GM12878 (cell line): ENCODE measurements around the gene MICB. TPM values are rescaled to one million over a fixed set of nuclear protein-coding genes. Genes with fewer than 3 reads are reported as not detected.

ENCODE experiments used
- ATF7 ChIP-seq: fragments of 450-650 bp; IDR thresholded peaks from 2 replicates; pipeline ENCODE4 v1.6.1; 2016; ENCODE audit warnings: low read depth, mild to moderate bottlenecking
- BRCA1 ChIP-seq: IDR thresholded peaks from 2 replicates; pipeline ENCODE4 v1.6.1; 2011; ENCODE audit warnings: low read depth, low read length, improper control_type of control experiment
- CBFB ChIP-seq: IDR thresholded peaks from 2 replicates; pipeline ENCODE4 v1.6.1; 2016; ENCODE audit warnings: antibody characterized with exemption, low read depth
- FOXM1 ChIP-seq: IDR thresholded peaks from 2 replicates; pipeline ENCODE4 v1.6.1; 2012; ENCODE audit warnings: low read depth, mild to moderate bottlenecking, inconsistent platforms, low read length, moderate library complexity
- HCFC1 ChIP-seq: fragments of 150-350 bp; IDR thresholded peaks from 2 replicates; pipeline ENCODE4 v1.6.1; 2014; ENCODE audit warnings: low read length
- MEF2A ChIP-seq: IDR thresholded peaks from 2 replicates; pipeline ENCODE4 v1.6.1; 2011; ENCODE audit warnings: low read depth, mild to moderate bottlenecking, low read length, moderate library complexity; ENCODE audit not compliant: insufficient read depth
- MXI1 ChIP-seq: fragments of 150-350 bp; IDR thresholded peaks from 2 replicates; pipeline ENCODE4 v1.6.1; 2011; ENCODE audit warnings: low read depth, mild to moderate bottlenecking, inconsistent platforms, low read length, improper control_type of control experiment
- NRF1 ChIP-seq: conservative IDR thresholded peaks from 2 replicates; pipeline ENCODE4 v1.6.1; 2011; ENCODE audit warnings: mild to moderate bottlenecking, low read depth, low read length, improper control_type of control experiment
- SIN3A ChIP-seq: IDR thresholded peaks from 2 replicates; pipeline ENCODE4 v1.6.1; 2012; ENCODE audit warnings: low read depth, low read length, improper control_type of control experiment
- SREBF2 ChIP-seq: IDR thresholded peaks from 2 replicates; pipeline ENCODE4 v1.6.1; 2012; ENCODE audit warnings: mild to moderate bottlenecking, low read length
- SUZ12 ChIP-seq: fragments of 200-600 bp; sonication (generic); IDR thresholded peaks from one replicate; pipeline ENCODE4 v1.6.1; 2018; ENCODE audit warnings: antibody characterized with exemption, mild to moderate bottlenecking; ENCODE audit not compliant: unreplicated experiment
- YBX1 ChIP-seq: fragments of 450-650 bp; IDR thresholded peaks from 2 replicates; pipeline ENCODE4 v1.6.1; 2016; ENCODE audit warnings: antibody characterized with exemption
- ZNF24 ChIP-seq: fragments of 450-650 bp; IDR thresholded peaks from 2 replicates; pipeline ENCODE4 v1.6.1; 2017; ENCODE audit warnings: antibody characterized with exemption, mild to moderate bottlenecking
- ZNF274 ChIP-seq: IDR thresholded peaks from one replicate; pipeline ENCODE4 v1.8.0; 2011; ENCODE audit not compliant: insufficient read length, insufficient read depth
- polyA plus RNA-seq, 11 experiments: library from polyadenylated mRNA; depleted of rRNA in 4 of 11; unstranded in 6 of 11; stranded (reverse) in 5 of 11; fragments of >200 nt; fragmentation: Nextera tagmentation in 4 of 11; fragmentation: Illumina TruSeq in 1 of 11; extraction: Ambion mirVana in 4 of 11; extraction: Trizol in 1 of 11; gene quantifications; 1 replicate in 1 of 11; 2 replicates in 10 of 11; pipeline versions ENCODE4 v1.2.1 to v1.2.3, GENCODE V29; 2011 to 2016; ENCODE audit warnings: inconsistent platforms in 2 of 11, missing spikeins in 2 of 11, low read depth in 1 of 11
- total RNA-seq, 4 experiments: library from RNA; depleted of rRNA in 3 of 4; stranded (reverse); fragments of >200 nt in 3 of 4; fragmentation: Illumina TruSeq in 1 of 4; extraction: Trizol in 1 of 4; gene quantifications; 2 replicates each; pipeline versions ENCODE4 v1.2.1 to v1.2.3, GENCODE V29; 2013 to 2021
- TF ChIP-seq, protein P1 (sequence below): fragments of 450-650 bp; IDR thresholded peaks from 2 replicates; pipeline ENCODE4 v1.6.1; 2017; ENCODE audit warnings: mild to moderate bottlenecking, moderate library complexity
- TF ChIP-seq, protein P2 (sequence below): fragments of 450-650 bp; IDR thresholded peaks from 2 replicates; pipeline ENCODE4 v1.6.1; 2018; ENCODE audit warnings: borderline replicate concordance, mild to moderate bottlenecking; ENCODE audit not compliant: partially characterized antibody
- TF ChIP-seq, protein P3 (sequence below): fragments of 150-350 bp; IDR thresholded peaks from 2 replicates; pipeline ENCODE4 v1.6.1; 2014; ENCODE audit warnings: mild to moderate bottlenecking, low read depth, low read length
- TF ChIP-seq, protein P4 (sequence below): IDR thresholded peaks from 2 replicates; pipeline ENCODE4 v1.6.1; 2011; ENCODE audit warnings: borderline replicate concordance, low read depth, mild to moderate bottlenecking, moderate library complexity, low read length; ENCODE audit not compliant: insufficient read depth, poor library complexity, severe bottlenecking

Gene MICB
- total and polyA plus RNA-seq, 10 of the 15 experiments (the other 5 are each of a cell fraction or from before 2014, with no cell fraction given) = 9.0 to 37.1 (median 17.8) TPM

DNA sequence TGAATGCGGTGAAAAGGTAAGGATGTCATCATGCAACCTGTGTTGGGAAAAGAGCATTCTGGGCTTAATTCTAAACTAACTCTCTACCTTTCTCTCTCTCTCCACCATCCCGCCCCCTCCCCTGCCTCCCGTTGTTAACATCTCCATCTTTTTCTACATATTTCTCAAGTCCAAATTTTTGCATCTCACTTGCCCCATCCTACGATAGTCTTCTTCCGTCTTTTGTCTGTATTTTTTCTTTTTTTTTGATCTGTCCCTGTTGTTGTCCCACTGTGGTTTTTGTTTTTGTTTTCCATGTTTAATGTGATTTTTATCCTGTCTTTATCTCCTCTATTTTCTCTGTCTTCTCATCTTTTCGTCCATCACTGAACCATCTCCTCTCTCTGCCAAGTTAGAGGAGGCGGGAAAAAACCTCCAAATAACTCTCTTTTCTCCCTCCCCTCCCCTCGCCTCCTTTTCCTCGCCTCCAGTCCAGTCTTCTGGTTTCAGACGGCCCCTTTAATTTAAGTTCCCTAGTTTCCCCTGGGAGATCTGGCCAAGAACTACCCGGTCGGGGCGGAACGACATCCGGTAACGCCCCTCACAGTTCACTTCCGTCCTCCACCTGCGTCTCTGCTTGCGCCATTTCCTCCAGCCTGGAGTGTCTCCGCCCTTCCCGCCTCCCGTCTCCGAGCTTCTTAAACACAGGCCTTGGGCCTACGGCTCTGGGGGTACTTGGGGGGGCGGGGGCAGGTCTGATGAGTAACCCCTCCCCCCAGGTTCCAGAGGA is 49.2 kb downstream of the MICB start, which contains the start of gene NFKBIL1 (continued):
- TF ChIP-seq SUZ12 (no peak), FOXM1 (0 out of 2 replicates have a peak, but pooled peaks have one; percentile 34), CBFB (no peak; the same call in 1 of the 2 replicates), ATF7 (no peak; the same call in 1 of the 2 replicates), YBX1 (peak; percentile 69; the same call in 1 of the 2 replicates), SIN3A (peak; percentile 72), NRF1 (no peak), BRCA1 (no peak), HCFC1 (peak; percentile 96), MEF2A (no peak), ZNF274 (no peak), SREBF2 (peak; percentile 61), MXI1 (0 out of 2 replicates have a peak, but pooled peaks have one; percentile 53), ZNF24 (no peak)
- TF ChIP-seq, protein P1, sequence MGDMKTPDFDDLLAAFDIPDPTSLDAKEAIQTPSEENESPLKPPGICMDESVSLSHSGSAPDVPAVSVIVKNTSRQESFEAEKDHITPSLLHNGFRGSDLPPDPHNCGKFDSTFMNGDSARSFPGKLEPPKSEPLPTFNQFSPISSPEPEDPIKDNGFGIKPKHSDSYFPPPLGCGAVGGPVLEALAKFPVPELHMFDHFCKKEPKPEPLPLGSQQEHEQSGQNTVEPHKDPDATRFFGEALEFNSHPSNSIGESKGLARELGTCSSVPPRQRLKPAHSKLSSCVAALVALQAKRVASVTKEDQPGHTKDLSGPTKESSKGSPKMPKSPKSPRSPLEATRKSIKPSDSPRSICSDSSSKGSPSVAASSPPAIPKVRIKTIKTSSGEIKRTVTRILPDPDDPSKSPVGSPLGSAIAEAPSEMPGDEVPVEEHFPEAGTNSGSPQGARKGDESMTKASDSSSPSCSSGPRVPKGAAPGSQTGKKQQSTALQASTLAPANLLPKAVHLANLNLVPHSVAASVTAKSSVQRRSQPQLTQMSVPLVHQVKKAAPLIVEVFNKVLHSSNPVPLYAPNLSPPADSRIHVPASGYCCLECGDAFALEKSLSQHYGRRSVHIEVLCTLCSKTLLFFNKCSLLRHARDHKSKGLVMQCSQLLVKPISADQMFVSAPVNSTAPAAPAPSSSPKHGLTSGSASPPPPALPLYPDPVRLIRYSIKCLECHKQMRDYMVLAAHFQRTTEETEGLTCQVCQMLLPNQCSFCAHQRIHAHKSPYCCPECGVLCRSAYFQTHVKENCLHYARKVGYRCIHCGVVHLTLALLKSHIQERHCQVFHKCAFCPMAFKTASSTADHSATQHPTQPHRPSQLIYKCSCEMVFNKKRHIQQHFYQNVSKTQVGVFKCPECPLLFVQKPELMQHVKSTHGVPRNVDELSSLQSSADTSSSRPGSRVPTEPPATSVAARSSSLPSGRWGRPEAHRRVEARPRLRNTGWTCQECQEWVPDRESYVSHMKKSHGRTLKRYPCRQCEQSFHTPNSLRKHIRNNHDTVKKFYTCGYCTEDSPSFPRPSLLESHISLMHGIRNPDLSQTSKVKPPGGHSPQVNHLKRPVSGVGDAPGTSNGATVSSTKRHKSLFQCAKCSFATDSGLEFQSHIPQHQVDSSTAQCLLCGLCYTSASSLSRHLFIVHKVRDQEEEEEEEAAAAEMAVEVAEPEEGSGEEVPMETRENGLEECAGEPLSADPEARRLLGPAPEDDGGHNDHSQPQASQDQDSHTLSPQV = no peak
- TF ChIP-seq, protein P2, sequence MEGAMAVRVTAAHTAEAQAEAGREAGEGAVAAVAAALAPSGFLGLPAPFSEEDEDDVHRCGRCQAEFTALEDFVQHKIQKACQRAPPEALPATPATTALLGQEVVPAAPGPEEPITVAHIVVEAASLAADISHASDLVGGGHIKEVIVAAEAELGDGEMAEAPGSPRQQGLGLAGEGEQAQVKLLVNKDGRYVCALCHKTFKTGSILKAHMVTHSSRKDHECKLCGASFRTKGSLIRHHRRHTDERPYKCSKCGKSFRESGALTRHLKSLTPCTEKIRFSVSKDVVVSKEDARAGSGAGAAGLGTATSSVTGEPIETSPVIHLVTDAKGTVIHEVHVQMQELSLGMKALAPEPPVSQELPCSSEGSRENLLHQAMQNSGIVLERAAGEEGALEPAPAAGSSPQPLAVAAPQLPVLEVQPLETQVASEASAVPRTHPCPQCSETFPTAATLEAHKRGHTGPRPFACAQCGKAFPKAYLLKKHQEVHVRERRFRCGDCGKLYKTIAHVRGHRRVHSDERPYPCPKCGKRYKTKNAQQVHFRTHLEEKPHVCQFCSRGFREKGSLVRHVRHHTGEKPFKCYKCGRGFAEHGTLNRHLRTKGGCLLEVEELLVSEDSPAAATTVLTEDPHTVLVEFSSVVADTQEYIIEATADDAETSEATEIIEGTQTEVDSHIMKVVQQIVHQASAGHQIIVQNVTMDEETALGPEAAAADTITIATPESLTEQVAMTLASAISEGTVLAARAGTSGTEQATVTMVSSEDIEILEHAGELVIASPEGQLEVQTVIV = peak; percentile 69
- TF ChIP-seq, protein P3, sequence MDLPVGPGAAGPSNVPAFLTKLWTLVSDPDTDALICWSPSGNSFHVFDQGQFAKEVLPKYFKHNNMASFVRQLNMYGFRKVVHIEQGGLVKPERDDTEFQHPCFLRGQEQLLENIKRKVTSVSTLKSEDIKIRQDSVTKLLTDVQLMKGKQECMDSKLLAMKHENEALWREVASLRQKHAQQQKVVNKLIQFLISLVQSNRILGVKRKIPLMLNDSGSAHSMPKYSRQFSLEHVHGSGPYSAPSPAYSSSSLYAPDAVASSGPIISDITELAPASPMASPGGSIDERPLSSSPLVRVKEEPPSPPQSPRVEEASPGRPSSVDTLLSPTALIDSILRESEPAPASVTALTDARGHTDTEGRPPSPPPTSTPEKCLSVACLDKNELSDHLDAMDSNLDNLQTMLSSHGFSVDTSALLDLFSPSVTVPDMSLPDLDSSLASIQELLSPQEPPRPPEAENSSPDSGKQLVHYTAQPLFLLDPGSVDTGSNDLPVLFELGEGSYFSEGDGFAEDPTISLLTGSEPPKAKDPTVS = 0 out of 2 replicates have a peak, but pooled peaks have one; percentile 53
- TF ChIP-seq, protein P4, sequence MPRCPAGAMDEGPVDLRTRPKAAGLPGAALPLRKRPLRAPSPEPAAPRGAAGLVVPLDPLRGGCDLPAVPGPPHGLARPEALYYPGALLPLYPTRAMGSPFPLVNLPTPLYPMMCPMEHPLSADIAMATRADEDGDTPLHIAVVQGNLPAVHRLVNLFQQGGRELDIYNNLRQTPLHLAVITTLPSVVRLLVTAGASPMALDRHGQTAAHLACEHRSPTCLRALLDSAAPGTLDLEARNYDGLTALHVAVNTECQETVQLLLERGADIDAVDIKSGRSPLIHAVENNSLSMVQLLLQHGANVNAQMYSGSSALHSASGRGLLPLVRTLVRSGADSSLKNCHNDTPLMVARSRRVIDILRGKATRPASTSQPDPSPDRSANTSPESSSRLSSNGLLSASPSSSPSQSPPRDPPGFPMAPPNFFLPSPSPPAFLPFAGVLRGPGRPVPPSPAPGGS = no peak
- TF ChIP-seq, all 136 proteins: peak for 54
